Fibroblast of peridontal ligament (primary cell): ENCODE data around the gene DEPP1.
"Not testable (repeated sequence)": the region's sequence is repeated elsewhere in the genome, so short reads cannot be mapped to it uniquely, and the experiment has no call there.

Source experiments
- DNase-seq: peaks from one replicate; pipeline ENCODE4 v3.0.0-alpha.2; 2010; ENCODE audit errors: extremely low read depth

DEPP1 gene, protein sequence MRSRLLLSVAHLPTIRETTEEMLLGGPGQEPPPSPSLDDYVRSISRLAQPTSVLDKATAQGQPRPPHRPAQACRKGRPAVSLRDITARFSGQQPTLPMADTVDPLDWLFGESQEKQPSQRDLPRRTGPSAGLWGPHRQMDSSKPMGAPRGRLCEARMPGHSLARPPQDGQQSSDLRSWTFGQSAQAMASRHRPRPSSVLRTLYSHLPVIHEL

DNA sequence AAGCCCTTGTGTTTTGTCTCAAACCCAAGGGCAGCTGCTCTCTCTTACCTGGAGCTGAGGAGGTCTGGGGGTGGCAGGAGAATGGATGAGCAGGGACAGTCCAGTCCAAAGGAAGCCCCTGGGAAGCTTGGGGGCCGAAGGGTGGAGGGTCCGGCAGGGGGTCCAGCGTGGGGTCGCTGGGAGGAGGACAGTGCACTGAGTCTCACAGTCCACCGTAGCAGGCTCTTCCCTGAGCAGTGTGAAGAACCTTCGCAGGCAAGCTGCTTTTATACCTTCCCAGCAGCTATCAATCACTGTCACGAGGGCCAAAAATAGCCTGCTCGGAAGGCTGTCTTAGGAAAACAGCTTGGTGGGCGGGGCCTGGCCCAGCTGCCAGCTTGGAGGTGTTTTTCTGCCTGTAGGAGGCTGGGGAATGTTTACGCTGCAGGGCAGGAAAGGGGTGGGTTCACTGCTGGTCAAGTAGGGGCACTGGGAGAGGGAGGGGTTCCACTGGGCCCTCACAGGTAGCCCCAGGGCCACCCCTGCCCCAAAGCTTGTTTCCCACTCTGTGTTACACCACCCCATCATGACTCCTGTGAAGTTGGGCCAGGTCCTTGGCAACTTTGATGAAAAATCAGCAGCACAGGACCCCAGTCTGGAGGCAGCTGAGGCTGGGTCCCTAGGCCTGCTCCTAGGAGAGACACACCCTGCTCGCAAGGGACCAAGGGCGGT, at the start of gene DEPP1:
Gene DEPP1, minus strand, starts transcription at position 240 of the 711 bp plus-strand sequence. CDS start 779 bp downstream, outside the sequence.
- peak; percentile 76 for DNase-seq

DNA sequence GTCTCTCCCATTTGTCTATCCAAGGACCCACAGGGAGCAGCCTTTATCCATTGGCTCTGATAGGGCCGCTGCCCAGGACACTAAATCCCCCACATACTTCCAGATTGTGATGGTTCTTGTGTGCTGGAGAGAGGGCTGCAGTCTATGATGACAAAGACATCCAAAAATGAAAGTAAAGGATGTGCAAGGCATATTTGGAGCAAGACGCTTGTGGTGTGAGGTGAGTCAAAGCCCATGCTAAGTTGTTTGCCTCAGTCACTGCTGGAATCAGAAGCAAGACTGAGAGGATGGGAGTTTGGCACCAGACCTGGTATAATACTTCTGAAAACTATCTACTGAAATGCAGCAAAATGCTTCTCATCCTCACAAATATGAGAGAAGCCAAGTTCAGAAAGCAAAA, 44.8 kb upstream of the DEPP1 start:
- no peak for DNase-seq

DNA sequence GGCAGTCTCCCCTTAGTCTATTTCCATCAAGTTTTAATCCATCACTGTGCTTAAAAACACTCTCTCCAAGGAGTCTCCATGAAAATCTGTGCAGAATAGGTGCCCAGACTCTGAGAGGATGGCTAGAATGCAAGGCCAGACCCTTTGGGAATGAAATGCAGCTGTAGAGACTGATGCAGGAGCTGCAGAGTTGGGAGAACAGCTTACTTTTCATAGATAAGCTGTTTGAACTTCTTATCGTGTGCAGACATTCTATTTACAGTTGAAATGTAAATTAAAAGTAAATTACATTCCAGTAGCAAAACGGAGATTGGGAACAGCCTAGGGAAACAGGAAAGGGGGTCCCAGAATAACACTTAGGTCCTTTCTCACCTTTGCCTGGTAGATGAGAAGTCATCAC, 37.0 kb upstream of the DEPP1 start:
- no peak for DNase-seq

DNA sequence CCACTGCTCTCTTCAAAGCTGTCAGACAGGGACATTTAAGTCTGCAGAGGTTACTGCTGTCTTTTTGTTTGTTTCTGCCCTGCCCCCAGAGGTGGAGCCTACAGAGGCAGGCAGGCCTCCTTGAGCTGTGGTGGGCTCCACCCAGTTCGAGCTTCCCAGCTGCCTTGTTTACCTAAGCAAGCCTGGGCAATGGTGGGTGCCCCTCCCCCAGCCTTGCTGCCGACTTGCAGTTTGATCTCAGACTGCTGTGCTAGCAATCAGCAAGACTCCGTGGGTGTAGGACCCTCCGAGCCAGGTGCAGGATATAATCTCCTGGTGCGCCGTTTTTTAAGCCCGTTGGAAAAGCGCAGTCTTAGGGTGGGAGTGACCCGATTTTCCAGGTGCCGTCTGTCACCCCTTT, 35.9 kb upstream of the DEPP1 start:
- DNase-seq = not testable (repeated sequence)

DNA sequence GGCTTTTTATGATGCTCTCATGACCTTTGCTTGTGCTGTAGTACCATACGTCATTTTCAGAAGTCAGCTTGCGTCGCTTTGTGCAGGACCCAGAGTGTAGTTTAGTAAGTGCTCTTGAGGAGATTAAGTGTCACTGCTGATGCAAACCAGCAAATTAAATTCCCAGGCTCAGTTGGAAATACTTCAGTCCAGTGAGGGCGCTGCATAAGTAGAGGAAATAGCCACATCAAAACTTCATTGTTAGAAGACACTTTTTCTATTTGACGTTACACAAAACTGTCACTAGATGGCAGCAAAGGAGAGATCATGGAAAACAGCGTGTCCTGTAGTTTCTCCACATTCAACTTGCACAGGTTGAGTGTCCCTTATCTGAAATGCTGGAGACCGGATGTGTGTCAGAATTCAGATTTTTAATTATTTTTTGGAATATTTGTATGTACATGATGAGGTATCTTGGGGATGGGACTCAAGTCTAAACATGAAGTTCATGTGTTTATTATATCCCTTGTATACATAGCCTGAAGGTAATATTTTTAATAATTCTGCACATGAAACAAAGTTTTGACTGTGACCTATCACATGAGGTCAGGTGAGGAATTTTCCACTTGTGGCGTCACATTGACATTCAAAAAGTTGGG, 30.0 kb upstream of the DEPP1 start:
- peak; percentile 95 for DNase-seq

DNA sequence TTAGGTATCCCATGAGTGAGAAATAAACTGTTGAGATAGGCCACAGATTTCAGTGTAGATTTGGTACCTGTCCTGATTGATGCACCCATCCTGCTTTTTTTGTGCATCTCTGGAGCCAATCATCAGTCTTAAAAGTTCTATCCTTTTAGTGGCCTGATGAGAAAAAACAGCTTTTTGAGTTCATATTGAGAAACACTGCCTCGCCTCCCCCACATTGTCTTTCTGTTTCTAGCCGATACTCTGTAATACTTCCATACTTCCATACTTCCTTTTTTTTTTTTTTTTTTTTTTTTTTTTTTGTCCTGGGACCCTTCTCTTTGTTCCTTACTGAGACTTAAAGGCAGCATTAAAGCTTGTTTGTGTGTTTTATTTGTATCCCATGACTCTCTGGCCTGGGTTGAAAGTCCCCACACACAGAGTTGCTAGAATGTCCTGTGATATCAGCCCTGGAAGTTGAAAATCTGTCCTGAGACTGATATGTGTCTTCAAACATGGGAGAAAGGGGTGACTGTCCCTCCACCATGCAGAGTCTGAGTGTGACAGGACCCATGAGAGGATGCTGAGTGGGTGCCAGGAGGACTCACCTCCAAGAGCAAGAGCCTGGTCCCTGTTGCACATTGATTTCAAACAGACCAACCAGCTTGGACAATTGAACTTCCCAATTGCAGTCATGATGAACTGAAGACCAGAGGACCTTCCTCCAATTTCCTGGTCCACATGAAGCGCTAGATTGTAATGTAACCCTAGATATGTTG, 27.8 kb upstream of the DEPP1 start:
- no peak for DNase-seq

DNA sequence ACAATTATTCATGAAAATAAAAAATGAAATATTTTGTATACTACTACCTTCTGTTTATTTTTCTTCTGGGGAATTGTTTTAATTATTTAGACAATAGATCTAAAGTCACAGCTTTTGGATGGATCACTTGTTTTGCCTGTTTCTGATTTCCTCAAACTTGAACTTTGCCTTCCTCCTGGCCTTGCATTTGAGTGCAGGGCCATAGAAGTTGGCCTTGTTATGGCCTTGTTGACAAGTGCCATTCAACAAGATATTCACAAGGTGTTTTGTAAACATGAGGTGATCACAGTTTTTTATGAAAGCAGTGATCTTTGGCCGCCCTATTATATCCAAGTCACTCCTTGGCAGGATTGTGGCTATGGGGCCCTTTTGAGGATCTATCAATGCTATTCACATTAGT, 26.7 kb upstream of the DEPP1 start:
- no peak for DNase-seq

DNA sequence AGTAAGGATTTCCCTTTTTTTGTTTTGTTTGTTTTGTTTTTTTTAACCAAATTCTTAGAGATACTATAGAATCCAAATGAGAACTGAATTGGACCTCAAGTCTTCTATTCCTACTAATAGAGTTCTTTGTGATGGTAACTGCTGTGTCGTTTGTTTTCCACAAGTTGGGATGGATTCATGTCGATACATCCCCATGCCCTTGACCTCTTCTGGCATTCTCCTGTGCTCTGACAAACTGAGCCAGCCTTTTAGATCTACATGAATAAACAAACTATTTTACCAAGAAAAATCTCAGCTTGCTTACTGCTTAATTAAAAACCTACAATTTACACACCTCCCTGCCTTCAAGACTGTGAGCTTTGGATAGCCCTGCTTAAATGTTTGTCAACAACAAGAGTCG, 26.1 kb upstream of the DEPP1 start:
- DNase-seq = no peak

DNA sequence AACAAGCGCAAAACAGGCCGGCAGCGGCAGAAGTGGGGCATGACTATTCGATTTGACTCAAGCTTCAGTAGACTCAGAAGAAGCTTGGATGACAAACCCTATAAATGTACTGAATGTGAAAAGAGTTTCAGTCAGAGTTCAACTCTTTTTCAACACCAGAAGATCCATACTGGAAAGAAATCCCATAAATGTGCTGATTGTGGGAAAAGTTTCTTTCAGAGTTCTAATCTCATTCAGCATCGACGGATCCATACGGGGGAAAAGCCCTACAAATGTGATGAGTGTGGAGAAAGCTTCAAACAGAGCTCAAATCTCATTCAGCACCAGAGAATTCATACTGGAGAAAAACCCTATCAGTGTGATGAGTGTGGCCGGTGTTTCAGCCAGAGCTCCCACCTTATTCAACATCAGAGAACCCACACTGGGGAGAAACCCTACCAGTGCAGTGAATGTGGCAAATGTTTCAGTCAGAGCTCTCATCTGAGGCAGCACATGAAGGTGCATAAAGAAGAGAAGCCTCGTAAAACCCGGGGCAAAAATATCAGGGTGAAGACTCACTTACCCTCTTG, 24.9 kb upstream of the DEPP1 start:
- DNase-seq = no peak

DNA sequence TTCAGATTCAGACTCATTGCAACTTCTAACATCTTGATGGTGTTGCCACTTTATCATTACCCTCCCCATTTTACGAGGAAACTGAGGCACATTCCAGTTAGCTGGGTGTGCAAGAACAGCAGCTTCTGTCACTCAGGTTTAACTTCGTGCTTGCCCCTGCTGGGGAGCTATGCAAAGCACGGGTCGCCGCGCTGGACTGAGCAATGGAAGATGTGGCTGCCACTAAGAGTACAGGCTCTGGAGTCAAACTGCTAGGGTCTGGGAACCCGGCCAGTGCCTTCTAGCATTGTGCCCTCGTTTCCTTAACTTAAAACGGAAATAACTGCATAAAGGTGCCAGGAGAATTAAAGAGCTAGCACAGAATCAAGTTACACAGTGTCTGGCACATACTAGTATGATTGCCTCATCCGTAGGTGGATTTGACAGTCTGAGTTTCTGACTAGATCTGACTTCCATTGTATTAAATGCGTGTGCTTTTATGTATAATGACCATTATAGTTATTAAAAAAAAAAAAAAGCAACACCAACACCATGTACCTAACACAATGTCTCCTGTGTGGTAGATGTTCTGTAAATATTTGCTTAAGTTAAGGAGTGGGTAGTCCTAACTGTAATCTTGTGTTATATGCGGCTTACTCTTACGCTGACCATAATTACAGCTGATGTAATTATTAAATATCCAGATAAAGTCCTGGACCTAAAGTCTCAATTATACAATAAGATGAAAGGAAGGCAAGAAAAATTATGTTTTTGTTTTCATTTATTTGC, 23.0 kb upstream of the DEPP1 start:
- DNase-seq = peak; percentile 69

DNA sequence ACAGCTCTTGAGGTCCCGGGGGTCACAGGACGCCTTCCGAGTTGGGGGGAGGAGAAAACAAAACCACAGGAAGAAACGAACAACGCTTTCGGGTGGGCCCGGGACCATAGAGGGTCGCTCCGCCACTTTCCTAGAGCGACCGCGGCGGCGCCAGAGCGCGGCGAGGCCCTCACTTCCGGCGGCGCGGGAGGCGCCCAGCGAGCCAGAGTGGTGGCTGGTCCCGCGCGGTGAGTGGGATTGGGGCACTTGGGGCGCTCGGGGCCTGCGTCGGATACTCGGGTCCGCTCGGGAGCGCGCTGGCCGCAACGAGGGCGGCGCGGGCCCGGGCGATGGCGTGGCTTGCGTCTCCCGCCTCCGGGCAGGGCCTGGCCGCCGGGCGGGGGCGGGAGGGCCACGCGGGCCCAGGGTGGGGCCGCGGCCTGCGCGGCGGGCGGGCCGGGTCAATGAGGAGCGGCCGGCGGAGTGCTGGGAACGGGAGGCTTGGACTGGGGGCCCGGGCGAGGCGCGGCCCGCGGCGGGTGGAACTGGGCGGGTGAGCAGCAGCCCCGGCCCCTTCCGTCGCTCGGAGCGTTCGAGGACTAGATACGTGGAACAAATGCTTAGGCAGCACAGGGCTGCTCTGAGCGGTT, 22.3 kb upstream of the DEPP1 start, which contains the start of gene ZNF22:
Gene ZNF22, plus strand, starts transcription at position 172 of the 629 bp plus-strand sequence. CDS start 2,446 bp downstream, outside the sequence.
- DNase-seq = peak; percentile 55

DNA sequence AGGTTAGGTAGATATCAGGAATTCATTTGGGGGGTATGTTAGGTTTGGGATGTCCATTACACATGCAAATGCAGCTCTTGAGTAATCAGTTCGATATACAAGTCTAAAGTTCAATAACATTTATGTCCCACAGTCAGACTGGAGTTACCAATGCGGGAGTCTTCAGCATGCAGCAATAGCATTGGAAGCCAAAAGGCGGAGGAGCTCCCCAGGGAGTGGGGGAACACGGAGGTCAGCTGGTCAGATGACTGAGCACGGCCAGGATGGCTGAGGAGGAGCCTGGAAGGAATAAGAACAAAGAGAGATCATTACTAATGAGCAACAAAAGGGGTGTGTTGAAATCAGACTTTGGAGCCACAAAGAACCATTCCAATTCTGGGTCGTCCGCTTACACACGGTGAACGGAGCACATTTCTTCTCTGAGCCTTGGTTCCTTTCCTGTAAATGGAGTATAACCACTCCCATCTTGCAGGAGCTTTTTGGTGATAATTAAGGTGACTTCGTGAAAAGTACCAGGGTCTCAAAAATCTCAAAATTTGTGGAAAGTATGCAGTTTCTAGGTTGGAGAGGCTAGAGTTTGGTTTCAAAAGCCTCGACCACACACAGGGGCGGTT, 21.6 kb upstream of the DEPP1 start:
- DNase-seq = peak; percentile 87

DNA sequence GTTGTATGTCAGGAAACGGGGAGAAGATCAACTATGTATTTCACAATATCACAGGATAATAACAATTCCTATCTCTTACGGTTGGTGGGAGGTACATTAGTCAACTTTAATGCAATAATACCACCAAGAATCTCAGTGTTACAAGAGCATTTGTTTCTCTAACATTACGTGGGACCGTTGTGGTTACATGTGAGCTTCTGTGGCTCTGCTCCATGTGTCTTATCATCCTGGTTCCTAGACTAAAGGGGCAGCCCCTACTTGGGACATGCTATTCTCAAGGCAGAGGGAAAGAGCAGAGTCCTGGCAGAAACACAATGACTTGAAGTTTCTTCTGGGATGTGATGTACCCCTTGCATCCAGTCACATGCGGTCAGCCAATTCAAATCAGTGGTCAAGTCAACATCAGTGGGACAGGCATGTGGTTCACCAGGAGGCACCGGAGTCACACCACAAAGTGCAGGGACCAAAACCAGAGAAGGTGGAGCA, 19.6 kb upstream of the DEPP1 start:
- DNase-seq = no peak

DNA sequence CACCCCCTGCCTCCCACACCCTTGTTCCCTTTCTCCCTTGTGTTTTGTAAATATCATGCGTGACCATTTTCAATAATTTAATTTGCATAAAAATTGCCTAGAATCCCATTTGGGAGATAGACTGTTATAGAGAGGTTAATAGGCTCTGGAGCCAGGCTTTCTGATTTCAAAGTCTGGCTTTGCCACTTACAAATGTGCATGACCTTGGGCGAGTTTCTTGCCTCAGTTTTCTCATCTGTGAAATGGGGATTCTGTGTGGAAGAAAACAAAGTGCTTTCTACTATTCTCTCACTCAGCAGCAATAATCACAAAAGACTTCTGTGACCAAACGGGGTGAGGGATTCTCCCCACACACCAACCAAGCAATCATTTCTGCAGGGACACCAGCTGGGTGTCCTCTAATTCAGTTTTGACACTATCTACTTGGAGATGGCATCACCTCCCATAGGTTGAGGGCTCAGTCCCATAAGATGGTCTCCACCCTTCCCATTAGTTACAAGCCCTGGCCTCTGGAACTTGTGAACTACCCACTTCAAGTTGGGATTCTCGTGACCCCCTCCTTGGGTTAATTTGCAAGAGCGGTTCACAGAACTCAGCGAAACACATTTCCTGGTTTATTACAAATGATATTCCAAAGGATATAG, 18.6 kb upstream of the DEPP1 start:
- DNase-seq = no peak

DNA sequence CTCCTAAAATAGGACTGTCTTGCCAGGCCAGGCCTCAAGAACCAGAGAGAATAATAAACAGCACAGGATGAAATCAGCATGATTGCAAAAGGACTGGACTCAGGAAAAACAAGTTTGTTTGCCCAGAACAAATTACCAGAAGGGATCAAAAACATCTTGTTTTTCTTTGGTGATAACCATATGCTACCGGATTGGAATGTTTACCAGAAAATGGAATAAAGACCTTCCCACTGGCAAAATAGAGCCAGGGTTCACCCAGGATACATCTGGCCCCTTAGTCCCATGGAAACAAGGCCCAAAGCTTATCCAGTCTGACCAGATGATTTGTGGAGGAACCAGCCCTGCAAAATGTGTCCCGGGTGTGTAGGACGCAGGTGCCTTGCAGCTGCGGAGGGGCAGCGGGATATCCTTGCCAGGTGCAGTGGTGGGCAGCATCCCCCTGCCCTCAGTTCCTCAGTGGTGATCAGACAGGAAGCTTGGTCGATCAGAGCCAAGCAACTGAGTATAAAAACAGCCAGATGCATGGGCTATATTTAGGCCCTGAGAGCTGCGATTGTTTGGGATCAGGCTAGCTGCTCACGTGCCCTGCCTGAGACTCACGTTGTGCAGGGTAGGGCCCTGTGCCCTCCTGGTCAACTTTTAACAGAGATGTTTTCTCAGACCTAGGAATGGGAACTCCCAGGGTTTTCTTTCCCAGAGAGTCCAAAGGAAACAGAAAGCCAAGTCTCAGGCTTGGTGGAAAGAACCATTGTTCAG, 17.5 kb upstream of the DEPP1 start:
- peak; percentile 91 for DNase-seq

DNA sequence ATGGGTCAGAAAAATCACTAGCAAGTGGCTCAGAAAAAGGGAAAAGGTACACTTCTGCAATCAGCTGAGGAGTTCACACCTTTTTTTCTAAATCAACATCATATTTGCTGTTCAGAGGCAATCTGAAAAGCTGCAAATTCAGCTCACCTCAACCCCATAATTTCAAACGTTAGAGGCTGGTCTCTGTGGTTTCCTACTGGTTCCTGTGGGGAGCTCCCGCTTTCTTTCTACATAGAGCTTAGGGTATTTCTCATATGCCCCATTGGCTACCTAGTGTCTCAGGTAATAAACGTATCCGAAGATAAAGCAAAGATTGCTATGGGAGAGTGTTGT, 16.9 kb upstream of the DEPP1 start:
- DNase-seq = no peak

DNA sequence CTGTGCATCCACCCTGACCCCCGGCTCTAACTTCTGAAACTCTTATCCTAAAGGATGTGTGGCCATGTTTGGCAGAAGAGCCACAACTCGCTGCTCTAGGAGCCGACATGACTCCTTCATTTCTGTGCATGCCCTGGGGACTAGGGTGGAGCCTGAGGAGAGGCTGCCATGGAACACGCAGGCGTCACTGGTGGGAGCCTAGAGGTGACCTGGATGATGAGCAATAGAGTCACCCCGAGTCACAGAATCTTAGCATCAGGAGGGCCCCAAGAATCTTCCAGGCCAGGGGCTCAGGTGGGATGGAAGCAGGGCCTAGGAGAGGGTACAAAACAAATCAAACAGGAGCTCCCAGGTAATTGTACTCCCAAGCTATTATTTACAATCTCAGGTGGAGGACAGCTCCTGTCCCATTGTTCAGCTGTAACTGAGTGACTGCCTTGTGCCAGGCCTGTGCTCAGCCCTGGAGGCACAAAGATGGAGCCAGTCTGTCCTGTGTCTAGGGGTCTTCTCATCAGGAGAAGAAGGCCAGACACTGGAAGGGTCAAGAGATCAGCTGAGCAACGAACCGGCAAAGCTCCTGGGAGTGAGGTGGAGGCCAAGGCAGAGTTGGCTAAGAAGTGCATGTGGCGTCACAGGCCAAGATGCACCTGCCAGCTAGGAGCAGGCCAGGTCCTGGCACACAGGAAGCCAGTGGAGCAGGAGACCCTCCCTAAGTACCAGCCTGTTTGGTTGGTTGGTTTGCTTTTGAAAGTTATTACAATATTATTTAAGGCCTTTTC, 16.3 kb upstream of the DEPP1 start:
- DNase-seq = no peak
